NT2/D1 (cell line): ENCODE data around the gene AASS.

Experiments used
- YY1 ChIP-seq: IDR thresholded peaks from 2 replicates; pipeline ENCODE4 v1.6.1; 2011; ENCODE audit not compliant: insufficient read length, insufficient read depth
- ZNF274 ChIP-seq: IDR thresholded peaks from 2 replicates; pipeline ENCODE4 v1.6.1; 2011; ENCODE audit warnings: mild to moderate bottlenecking, low read depth, low read length

DNA sequence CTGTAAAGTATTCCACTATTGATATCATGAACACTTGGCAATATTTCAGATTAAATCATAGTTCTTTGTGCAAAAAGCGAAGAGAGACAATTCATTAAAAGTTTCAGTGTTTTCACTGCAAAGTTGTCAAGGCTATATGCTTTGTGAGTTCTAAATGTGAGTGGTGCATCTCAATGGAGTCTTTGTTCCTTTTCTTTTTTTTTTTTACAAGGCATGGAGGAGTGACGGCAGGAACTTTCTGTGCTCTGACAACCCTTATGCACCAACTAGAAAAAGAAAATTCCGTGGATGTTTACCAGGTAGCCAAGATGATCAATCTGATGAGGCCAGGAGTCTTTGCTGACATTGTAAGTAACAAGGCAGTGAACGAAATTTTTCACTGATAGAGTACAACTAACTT is 84.5 kb downstream of the AASS start:
- TF ChIP-seq ZNF274, result no peak
- TF ChIP-seq YY1, result no peak
